GM18951 (cell line): ENCODE results near the gene PARD3B.

ENCODE experiments used
- POLR2A ChIP-seq: IDR thresholded peaks from 4 replicates; pipeline ENCODE4 v1.6.1; 2011; ENCODE audit warnings: mild to moderate bottlenecking; ENCODE audit not compliant: insufficient read length, insufficient read depth; ENCODE audit errors: extremely low read depth
- in situ Hi-C: fragments of 300-500 bp; cut with MboI; formaldehyde crosslinking; loops from one replicate; pipeline ENCODE4 v1.12.0; 2022; ENCODE audit warnings: low sequenced_read_pairs, mixed read lengths, inconsistent platforms; ENCODE audit not compliant: unreplicated experiment

The PARD3B gene

GRCh38 chr2:205032093-205032551 lies 486.8 kb downstream of the PARD3B start:
- in situ Hi-C loops, result no loop called here
- TF ChIP-seq POLR2A, result no peak

GRCh38 chr2:205033431-205033830 lies 488.2 kb downstream of the PARD3B start:
- TF ChIP-seq POLR2A, result no peak
- in situ Hi-C loops, result no loop called here

GRCh38 chr2:205034034-205034433 lies 488.8 kb downstream of the PARD3B start:
- in situ Hi-C loops, result no loop called here
- TF ChIP-seq POLR2A, result no peak

DNA sequence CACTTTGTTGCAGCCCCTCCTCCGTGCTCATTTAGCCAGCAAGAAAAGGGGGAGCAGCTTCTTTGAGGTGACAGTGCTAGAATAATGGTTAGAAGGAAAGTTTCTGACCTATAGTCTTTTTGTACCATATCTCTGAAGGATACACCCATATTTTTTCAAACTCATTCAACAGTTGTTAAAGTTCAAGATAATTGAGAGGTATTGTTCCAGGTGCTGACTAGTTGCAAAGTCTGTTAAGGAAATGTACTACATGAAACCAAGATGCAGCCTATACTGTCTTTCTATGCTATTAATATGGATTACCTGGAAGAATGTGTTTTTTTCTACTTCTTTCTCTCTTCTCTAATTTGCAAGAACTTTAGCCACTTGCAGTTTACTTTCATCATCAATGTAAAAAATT lies 495.0 kb downstream of the PARD3B start:
- no peak for TF ChIP-seq POLR2A
- in situ Hi-C loops, result no loop called here

DNA sequence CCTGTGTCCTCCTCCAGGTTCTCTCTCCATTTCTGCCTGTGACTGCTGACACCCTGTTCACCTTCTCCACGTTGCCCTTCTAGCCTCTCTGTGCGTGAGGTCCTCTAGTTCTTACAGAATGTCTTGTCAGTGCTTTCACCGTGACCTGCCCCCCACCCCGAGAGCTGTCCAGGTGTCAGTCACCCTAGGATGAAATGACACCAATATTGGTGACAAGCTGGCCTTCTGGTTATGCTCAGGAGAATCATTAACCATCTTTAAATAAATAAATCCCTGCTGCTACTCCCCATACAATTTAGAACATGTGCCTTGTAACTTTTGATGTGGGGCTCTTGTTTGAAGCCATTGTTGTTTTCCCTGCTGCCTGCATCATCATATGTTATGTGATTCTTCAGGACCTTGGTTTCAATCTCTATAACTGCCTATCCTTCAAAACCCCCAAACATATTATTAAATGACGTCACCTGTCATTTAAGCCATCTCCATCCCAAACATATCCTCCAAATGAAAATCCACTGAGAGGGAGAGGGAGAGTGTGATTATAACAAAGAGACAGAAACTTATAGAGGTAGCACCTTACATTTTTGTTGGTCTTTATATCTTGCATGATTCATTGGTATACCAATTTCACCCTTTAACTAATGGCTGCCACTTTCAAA lies 496.3 kb downstream of the PARD3B start:
- in situ Hi-C loops, result no loop called here

DNA sequence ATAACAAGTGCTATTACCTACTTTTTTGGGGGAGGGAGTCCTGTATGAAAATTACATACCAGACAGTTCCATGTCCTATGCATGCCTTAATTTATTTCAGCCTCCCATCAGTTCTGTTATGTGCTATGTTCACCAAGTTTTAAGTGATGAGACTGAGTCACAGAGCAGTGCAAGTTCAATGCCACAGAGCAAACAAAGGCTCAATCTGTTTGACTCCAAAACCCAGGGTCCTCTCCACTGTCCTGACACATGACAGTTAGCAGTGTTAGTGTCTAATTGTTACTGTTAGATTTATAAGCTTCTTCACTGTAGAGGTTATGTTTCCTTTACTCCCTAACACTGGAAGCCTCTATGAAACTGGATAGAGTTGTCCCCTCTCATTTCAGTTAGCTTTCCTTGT lies 498.0 kb downstream of the PARD3B start:
- TF ChIP-seq POLR2A, result no peak
- in situ Hi-C loops, result no loop called here

More for the DNA sequence above, 496.3 kb downstream of the PARD3B start:
- TF ChIP-seq POLR2A, result no peak

- no peak for TF ChIP-seq POLR2A
- in situ Hi-C loops, result no loop called here
Observed at GRCh38 chr2:205045706-205046105, 500.4 kb downstream of the PARD3B start.

DNA sequence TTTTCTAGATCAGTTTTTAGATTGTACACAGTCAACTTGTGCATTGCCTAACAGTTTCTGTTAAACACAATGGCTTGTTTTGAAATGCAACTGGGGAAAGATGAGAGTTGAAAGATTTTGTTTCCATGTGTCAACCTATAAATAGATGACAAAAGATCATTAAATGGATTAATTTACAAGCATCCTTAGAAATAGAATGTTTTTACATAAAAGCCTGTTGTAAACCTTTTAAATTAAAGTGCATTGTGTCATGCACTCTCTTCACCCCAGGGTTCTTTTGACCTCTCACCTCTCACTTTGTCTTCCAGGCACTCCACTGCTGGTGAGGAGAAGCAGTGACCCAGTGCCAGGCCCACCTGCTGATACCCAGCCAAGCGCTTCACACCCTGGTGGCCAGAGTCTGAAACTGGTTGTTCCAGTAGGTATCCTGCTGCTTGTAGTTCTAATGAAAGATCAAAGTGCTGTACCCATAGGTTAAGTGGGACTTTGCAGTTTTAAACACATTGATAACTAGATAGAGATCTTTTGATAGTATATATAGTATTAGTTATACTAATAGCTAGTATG lies 502.1 kb downstream of the PARD3B start:
- TF ChIP-seq POLR2A, result no peak
- in situ Hi-C loops, result no loop called here

DNA sequence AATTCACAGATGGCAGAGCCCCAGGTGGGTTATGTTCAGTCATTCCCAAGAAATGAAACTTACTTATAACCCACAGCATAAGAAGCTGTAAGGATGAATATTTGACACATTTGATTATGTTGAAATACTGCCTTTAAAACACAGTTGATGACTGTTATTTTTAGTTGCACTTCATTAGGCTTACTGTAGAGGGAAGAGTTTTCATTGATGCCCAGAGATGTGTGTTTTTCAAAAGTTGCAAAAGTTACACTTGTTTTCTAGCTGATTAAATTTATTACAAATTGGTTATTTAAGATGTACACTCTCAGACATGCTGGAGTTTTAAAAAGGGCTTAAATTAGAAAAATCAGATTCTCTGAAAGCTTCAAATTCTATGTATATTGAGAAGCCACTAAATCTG lies 506.1 kb downstream of the PARD3B start:
- TF ChIP-seq POLR2A, result no peak
- in situ Hi-C loops, result no loop called here

- in situ Hi-C loops, result no loop called here
- TF ChIP-seq POLR2A, result no peak
Observed at GRCh38 chr2:205052781-205053180, 507.5 kb downstream of the PARD3B start.

- no peak for TF ChIP-seq POLR2A
- in situ Hi-C loops, result no loop called here
Observed at GRCh38 chr2:205053827-205054410, 508.6 kb downstream of the PARD3B start.

DNA sequence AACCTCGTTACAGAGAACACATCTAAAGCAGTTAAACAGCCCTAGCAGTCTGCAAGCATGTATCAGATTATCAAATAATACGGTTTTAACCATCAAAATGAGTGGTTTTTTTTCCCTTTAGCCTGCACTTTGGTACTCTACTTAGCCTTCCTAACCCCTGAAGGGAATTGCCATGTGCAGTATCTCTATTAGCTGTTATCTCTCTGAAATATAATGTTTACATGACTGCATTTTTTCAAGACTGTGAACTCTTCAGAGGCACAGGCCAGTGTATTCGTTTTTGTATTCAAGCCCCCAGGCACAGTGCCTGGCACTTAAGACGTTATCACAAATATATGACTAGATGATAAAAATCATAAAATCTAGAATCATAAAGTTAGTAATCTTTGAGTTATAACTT lies 509.5 kb downstream of the PARD3B start:
- in situ Hi-C loops, result no loop called here

GRCh38 chr2:205055251-205055650 lies 510.0 kb downstream of the PARD3B start:
- in situ Hi-C loops, result no loop called here
- no peak for TF ChIP-seq POLR2A

More for the DNA sequence above, 509.5 kb downstream of the PARD3B start:
- TF ChIP-seq POLR2A, result no peak

DNA sequence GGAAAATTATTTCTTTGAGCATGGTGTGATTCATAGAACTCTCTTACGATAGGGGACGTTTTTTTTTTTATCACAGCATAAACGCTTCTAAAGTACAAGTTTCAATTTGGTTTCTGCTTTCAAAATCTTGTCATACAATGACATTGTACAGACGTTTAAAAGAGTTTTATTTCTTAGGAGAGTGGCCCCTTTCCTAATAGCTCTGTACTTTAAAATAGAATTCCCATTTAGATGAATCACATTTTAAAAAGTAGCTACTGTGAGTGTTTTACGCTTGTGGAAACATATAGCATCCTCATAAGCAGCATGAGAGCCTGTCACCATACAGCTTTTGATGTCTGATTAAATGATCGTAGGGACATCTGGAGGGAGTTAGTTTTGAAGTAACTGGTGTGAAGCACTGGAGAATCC lies 510.9 kb downstream of the PARD3B start:
- in situ Hi-C loops, result no loop called here
- TF ChIP-seq POLR2A, result no peak
